ENCODE data around the gene WDR81.
"Not testable (repeated sequence)": the region's sequence is repeated elsewhere in the genome, so short reads cannot be mapped to it uniquely, and the experiment has no call there.

WDR81 gene

GRCh38 chr17:1730326-1731193 is 6.1 kb downstream of the WDR81 start:
- no peak for DNase-seq (ENCODE audit: low read depth in 3 of 3, low spot score in 1 of 3)

GRCh38 chr17:1731194-1731506 is 6.6 kb downstream of the WDR81 start:
- no peak for DNase-seq (ENCODE audit: low read depth in 3 of 3, low spot score in 1 of 3)

DNA sequence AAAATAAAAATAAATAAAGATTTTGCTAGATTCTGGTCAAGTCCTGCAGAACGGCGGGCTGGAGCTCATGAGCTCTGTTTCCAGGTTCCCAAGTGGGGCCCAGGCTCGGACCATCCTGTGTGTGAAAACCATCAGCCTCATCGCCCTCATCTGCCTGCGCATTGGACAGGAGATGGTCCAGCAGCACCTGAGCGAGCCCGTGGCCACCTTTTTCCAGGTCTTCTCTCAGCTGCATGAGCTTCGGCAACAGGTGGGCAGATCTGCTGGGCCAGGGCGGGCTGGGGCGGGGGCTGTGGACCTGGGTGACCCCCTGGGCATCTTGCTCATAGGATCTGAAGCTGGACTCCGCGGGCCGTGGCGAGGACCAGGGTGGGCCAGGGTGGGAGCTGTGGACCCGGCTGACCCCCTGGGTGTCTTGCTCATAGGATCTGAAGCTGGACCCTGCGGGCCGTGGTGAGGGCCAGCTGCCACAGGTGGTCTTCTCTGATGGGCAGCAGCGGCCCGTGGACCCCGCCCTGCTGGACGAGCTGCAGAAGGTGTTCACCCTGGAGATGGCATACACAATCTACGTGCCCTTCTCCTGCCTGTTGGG is 7.8 kb downstream of the WDR81 start:
- no peak for DNase-seq (ENCODE audit: low read depth in 3 of 3, low spot score in 1 of 3)

DNA sequence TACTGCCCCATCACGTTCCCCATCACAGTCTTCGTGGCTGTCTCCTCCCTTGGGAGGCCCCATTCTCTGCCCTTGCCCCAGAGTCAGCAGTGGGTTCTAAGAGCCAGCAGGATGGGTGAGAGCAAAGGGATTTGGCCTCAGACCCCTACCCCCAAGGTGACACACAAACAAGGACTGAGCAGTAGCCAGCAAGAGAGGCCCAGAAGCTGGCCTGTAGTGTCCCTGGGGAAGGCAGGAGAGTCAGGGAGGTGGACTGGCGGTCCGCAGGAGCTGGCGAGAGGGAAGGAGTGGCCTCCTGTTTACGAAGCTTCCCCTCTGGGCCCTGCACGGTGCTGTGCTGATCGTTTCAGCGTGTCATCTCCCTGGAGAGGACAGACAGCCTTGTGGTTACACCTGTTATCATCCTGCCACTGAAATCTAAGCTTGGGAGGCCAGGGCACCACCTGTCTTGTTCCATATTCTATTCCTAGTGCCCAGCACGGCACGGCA is 8.4 kb downstream of the WDR81 start:
- no peak for DNase-seq (ENCODE audit: low read depth in 3 of 3, low spot score in 1 of 3)

DNA sequence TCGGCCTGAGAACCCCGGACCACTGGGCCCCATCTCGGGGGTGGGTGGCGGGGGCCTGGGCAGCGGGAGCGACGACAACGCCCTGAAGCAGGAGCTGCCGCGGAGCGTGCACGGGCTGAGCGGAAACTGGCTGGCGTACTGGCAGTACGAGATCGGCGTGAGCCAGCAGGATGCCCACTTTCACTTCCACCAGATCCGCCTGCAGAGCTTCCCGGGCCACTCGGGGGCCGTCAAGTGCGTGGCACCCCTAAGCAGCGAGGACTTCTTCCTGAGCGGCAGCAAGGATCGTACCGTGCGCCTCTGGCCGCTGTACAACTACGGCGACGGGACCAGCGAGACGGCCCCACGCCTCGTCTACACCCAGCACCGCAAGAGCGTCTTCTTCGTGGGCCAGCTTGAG is 9.3 kb downstream of the WDR81 start:
- no peak for DNase-seq (ENCODE audit: low read depth in 3 of 3, low spot score in 1 of 3)

GRCh38 chr17:1735418-1735817 is 10.9 kb downstream of the WDR81 start:
- DNase-seq (ENCODE audit: low read depth in 3 of 3, low spot score in 1 of 3), result no peak

DNA sequence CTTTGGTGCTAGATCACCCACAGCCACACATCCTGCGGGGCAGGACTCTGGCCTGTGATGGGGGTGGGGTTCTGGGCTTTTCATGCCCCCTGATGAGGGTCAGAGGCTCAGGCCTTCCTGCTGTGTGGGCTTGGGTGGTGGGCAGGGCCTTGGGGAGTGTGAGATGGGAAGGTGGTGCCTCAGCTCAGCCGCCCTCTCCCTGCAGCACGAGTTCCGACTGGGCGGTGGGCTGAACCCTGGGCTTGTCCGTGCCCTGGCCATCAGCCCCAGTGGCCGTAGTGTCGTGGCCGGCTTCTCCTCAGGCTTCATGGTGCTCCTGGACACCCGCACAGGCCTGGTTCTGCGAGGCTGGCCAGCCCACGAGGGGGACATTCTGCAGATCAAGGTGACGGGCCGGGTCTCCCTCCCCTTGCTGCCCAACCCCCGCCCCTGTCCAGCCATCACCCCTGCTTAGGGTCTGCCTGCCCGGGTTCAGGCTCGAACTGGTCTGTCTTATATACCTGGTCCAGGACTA is 11.4 kb downstream of the WDR81 start:
- DNase-seq (ENCODE audit: low read depth in 3 of 3, low spot score in 1 of 3), result no peak

GRCh38 chr17:1736348-1737281 is 12.1 kb downstream of the WDR81 start:
- DNase-seq (ENCODE audit: low read depth in 3 of 3, low spot score in 1 of 3), result no peak

- DNase-seq (ENCODE audit: low read depth in 3 of 3, low spot score in 1 of 3), result no peak
Measured at GRCh38 chr17:1737531-1738291, 13.2 kb downstream of the WDR81 start.

- not testable (repeated sequence) for DNase-seq (ENCODE audit: low read depth in 3 of 3, low spot score in 1 of 3)
Measured at GRCh38 chr17:1741899-1742298, 17.4 kb downstream of the WDR81 start.

- no peak for DNase-seq (ENCODE audit: low read depth in 3 of 3, low spot score in 1 of 3)
Measured at GRCh38 chr17:1742371-1743087, 18.0 kb downstream of the WDR81 start, which contains the start of gene SERPINF2. SERPINF2 (plus strand) TSS chr17:1742871; CDS start chr17:1744996, 2,125 bp downstream.

GRCh38 chr17:1743088-1743439 is 18.6 kb downstream of the WDR81 start:
- DNase-seq (ENCODE audit: low read depth in 3 of 3, low spot score in 1 of 3), result no peak

DNA sequence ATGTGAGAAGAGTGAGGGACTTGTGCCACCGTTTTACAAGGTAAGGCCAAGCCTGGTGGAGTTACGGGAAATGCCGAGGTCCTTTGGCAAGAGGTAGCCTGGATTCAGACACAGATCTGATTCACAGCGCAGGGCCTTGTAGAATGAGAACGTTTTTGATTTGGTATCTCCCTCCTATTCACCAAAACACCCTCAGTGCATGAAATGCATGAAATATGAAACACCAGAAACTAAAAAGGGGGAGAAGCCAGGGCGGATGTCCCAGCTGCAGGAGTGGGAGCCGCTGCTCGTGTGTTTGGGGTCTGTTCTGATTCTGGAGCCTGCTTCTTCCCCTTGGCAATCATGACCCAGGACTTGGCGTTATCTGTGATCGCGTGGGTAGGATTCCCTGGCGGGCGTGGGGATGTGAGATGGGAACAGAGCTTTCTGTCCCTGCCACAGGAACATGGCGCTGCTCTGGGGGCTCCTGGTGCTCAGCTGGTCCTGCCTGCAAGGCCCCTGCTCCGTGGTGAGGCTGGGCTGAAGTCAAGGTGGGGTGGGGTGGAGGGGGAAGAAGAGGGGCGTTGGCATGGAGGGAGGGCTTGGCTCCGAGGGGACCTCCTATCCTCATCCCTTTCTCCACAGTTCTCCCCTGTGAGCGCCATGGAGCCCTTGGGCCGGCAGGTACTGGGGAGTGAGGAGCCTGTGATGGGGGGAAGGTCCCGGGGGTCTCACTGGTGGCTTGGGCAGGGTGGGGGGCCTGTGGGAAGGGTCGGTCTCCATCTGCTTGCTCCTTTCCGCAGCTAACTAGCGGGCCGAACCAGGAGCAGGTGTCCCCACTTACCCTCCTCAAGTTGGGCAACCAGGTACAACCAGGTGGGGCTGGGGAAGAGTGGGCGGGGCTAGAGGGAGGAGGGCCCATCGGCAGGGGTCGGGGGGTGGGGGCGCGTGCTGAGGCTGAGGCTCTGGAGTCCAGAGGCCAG is 20.3 kb downstream of the WDR81 start:
- no peak for DNase-seq (ENCODE audit: low read depth in 3 of 3, low spot score in 1 of 3)

DNA sequence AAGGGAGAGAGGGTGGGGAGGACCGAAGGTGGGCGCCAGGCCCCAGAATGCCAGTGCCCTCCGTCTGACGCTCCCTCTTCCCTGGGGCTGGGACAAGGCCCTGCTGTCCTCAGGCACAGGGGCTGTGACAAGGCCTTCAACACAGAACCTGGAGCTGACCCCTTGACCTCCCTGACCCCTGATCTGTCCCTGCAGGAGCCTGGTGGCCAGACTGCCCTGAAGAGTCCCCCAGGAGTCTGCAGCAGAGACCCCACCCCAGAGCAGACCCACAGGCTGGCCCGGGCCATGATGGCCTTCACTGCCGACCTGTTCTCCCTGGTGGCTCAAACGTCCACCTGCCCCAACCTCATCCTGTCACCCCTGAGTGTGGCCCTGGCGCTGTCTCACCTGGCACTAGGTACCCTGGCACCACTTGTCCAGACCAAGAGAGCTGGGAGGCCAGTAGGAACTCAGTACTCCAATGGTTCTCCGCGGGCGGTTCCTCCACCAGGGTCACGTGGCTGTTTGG is 21.1 kb downstream of the WDR81 start:
- no peak for DNase-seq (ENCODE audit: low read depth in 3 of 3, low spot score in 1 of 3)

- no peak for DNase-seq (ENCODE audit: low read depth in 3 of 3, low spot score in 1 of 3)
Measured at GRCh38 chr17:1746975-1747543, 22.6 kb downstream of the WDR81 start.

DNA sequence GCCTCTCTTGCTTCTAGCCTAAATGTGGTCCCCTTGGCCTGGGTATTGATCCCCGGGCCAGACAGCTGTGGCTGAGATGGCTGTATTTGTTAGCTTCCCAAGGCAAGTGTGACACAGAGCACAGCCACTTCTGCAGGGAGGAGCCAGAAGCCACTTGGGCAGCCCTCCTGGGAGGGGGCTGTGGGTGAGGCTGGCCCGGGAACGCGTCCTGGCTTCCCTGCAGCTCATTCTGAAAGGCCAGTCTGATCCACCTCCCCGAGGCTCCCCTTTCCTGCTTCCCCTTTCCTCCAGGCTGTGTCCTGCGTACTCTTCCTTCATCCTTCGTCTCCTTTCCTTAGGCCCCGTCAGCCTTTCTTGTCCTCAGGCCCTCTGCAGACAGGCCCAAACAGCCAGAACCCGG is 26.1 kb downstream of the WDR81 start:
- DNase-seq (ENCODE audit: low read depth in 3 of 3, low spot score in 1 of 3), result no peak

DNA sequence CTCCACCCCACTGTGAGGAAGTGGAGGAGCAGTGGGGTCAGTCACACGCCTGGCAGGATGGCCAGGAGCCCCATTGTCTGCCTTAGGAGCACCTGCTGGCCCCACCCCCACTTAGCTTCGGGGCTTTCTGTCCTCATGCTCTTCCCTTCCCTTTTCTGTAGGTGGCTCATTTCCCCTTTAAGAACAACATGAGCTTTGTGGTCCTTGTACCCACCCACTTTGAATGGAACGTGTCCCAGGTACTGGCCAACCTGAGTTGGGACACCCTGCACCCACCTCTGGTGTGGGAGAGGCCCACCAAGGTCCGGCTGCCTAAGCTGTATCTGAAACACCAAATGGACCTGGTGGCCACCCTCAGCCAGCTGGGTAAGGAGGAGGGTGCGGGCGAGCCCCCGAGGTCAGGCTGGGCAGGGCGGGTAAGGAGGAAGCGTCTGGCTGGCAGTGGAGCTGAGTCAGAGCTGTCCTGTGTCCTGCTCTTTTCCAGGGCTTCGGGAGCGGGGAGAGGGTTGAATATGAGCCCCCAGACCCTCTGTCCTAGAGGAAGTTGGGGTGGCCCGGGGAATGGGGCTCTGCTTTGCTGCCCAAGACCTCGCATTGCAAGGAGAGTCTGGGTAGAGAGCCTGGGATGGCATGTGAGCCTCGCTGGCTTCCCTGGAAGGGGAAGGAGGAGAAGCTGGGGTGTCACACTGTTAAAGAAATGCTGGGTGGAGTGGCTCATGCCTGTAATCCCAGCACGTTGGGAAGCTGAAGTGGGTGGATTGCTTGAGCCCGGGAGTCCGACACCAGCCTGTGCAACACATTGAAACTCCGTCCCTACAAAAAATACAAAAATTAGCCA is 28.1 kb downstream of the WDR81 start:
- no peak for DNase-seq (ENCODE audit: low read depth in 3 of 3, low spot score in 1 of 3)

Measured in stimulated activated CD4-positive, alpha-beta T cell treated with anti-CD3 and anti-CD28 coated beads, TNF-alpha, amount 100 ng/mL, for 1 hour (primary cell).